Gastrocnemius medialis (tissue), 4 donors: ENCODE measurements around the gene LMO2. TPM values are rescaled to one million over a fixed set of nuclear protein-coding genes. Genes with fewer than 3 reads are reported as not detected.

Experiments
- ATAC-seq, 2 donors: fragments of 150-250 bp; one replicate each; pipeline ENCODE4 v1.9.1; 2016
- DNase-seq, 2 donors: peaks; one replicate each; pipeline ENCODE4 v3.0.0-alpha.2; 2019
- H3K27ac ChIP-seq, 4 donors: fragments of 200-600 bp; sonication (generic); 1 replicate in 1 of 4; 2 replicates in 3 of 4; pipeline ENCODE4 v1.5.1; 2016 to 2018; ENCODE audit warnings: mild to moderate bottlenecking in 2 of 4, moderate library complexity in 1 of 4
- H3K27me3 ChIP-seq, 3 donors: fragments of 200-600 bp; sonication (generic) in 2 of 3; 1 replicate in 1 of 3; 2 replicates in 2 of 3; pipeline versions ENCODE4 v1.5.1 to v1.6.0; 2016 to 2019; ENCODE audit warnings: mild to moderate bottlenecking in 1 of 3, moderate library complexity in 1 of 3
- H3K36me3 ChIP-seq, 2 donors: fragments of 200-600 bp; sonication (generic) in 1 of 2; one replicate each; pipeline ENCODE4 v1.5.1; 2017 to 2018
- H3K4me1 ChIP-seq, 2 donors: fragments of 200-600 bp; sonication (generic) in 1 of 2; one replicate each; pipeline ENCODE4 v1.5.1; 2016 to 2017; ENCODE audit warnings: mild to moderate bottlenecking in 2 of 2
- H3K4me3 ChIP-seq, 4 donors: fragments of 200-600 bp; sonication (generic) in 3 of 4; 1 replicate in 1 of 4; 2 replicates in 3 of 4; pipeline ENCODE4 v1.5.1; 2016 to 2019; ENCODE audit warnings: mild to moderate bottlenecking in 2 of 4
- H3K9me3 ChIP-seq, 3 donors: fragments of 200-600 bp; sonication (generic) in 2 of 3; 1 replicate in 1 of 3; 2 replicates in 2 of 3; pipeline ENCODE4 v1.5.1; 2016 to 2019
- CTCF ChIP-seq, 5 experiments: fragments of 450-650 bp in 3 of 5; fragments of 200-600 bp in 2 of 5; sonication (generic) in 2 of 5; IDR thresholded peaks in 4 of 5; conservative IDR thresholded peaks in 1 of 5; 1 replicate in 4 of 5; 2 replicates in 1 of 5; pipeline ENCODE4 v1.5.1; 2016 to 2019; ENCODE audit warnings: antibody characterized with exemption in 5 of 5, mild to moderate bottlenecking in 3 of 5, moderate library complexity in 3 of 5
- POLR2A ChIP-seq, 2 donors: fragments of 450-650 bp; IDR thresholded peaks; one replicate each; pipeline ENCODE4 v1.6.1; 2017; ENCODE audit warnings: antibody characterized with exemption in 2 of 2, mild to moderate bottlenecking in 2 of 2, moderate library complexity in 2 of 2
- in situ Hi-C, 4 donors: fragments of 200-750 bp; cut with MboI; loops; one replicate each; pipeline versions ENCODE4 v1.15.0 to v1.8.0; 2017; ENCODE audit warnings: low sequenced_read_pairs in 4 of 4
- intact Hi-C: fragments of 100-400 bp; cut with DNase I; formaldehyde crosslinking; loops from one replicate; pipeline ENCODE4 v1.15.1; 2023; ENCODE audit warnings: low total_unique reads
- total RNA-seq, 4 donors: library from RNA; depleted of rRNA; stranded (reverse); fragments of >200 nt; gene quantifications; one replicate each; pipeline versions ENCODE4 v1.1.0 to v1.2.3, GENCODE V29; 2016

Gene LMO2
- total RNA-seq, 4 donors from 2014 or later, result 5.3 to 41.9 (median 19.2) TPM

GRCh38 chr11:33864479-33864878 is 27.4 kb downstream of the LMO2 start:
- no peaks in the 10 kb centered on the region for H3K27me3 ChIP-seq
- DNase-seq (no peak), ATAC-seq (no peak)
- no peak overlapping the region for H3K4me3 ChIP-seq
- in situ Hi-C loops, result loop anchor here in 3 of 4 donors (5.0 to 10.0 kb wide), 2 partner anchors 50 to 103 kb away; no protein-coding TSS in a partner anchor
- H3K36me3 ChIP-seq, result peaks cover 0 to 6% of the 10 kb centered on the region in 2 donors
- intact Hi-C loops, result no loop called here
- peaks cover 6% of the 10 kb centered on the region in 2 donors for H3K4me1 ChIP-seq
- H3K9me3 ChIP-seq, result no peaks in the 10 kb centered on the region
- H3K27ac ChIP-seq, result no peak overlapping the region
- TF ChIP-seq CTCF (IDR thresholded peaks at IDR 0.05 in 4 of 5, conservative IDR thresholded peaks at IDR 0.05 in 1 of 5) (no peak), POLR2A (IDR thresholded peaks at IDR 0.05) (no peak)

DNA sequence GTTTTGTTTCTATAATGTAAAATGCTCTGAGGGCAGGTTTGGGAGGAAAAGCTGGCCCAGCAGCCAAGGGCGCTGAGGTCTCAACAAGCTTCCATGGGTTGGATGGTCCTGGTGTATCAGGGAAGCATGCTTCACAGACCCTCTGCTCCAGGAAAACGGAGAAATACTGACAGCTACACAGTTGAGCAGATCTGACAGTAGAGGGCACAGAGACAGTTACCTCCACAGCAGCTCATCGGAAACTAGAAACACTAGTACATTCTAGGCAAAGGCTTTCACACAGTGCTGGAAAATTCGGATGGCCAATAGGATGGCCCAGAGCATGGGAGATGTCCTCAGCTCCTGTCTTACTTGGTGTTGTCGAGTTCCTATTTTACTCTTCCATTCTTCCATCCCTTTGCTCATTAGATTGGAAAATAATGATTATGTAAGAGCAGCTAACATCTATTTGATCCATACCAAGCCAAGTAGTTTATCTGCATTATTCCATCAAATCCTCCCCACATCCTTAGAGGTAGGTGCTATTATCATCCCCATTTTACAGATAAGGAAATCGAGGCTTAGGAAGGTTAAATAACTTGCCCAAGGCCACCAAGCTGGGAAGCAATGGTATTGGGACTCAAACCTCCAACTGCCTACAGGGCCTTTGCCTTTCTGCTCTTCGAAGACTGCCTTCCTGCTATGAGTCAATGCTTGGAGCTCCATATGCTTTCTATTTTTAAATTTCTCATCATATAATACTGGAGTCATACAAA is 28.3 kb downstream of the LMO2 start:
- intact Hi-C loops (no loop called here), in situ Hi-C loops (loop anchor here in 3 of 4 donors (5.0 to 10.0 kb wide), 2 partner anchors 51 to 104 kb away; no protein-coding TSS in a partner anchor)
- ATAC-seq (no peak), DNase-seq (no peak)
- H3K27me3 ChIP-seq, result no peaks in the 10 kb centered on the region
- H3K4me1 ChIP-seq, result peaks cover 2 to 4% of the 10 kb centered on the region in 2 donors
- TF ChIP-seq POLR2A (IDR thresholded peaks at IDR 0.05) (no peak), CTCF (IDR thresholded peaks at IDR 0.05 in 4 of 5, conservative IDR thresholded peaks at IDR 0.05 in 1 of 5) (no peak)
- H3K9me3 ChIP-seq, result no peaks in the 10 kb centered on the region
- no peak overlapping the region for H3K27ac ChIP-seq
- peaks cover 0 to 6% of the 10 kb centered on the region in 2 donors for H3K36me3 ChIP-seq
- H3K4me3 ChIP-seq, result no peak overlapping the region

DNA sequence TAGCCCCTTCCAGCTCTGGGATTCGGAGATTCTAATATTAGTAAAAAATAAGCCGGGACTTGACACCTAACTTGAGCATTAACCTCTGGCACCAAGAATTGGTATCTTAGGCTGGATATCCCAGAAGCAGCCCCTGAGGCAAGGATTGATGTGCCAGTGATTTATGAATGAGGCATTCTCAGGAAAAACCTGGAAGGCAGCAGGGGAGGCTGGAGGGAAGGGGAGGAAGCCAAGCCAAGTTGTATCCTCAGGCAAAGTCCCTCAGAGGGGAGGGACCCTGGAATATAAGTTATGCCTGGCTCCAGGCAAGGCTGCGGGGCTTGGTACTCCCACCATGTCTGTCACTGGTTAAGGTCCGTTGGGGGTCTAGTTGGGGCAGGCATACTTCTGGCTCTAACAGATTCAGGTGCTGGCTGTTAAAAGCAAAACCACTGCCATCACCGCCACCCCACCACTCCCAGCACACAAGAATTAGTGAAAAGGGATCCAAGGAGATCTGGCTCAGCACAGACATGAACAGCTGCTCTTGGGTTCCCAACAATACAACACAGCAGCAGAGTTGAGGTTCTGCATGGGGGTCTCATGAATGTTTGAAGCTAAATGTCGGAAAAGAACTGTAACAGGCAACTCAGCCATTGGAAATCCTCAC is 29.8 kb downstream of the LMO2 start:
- DNase-seq, result no peak
- ATAC-seq, result no peak
- no peak overlapping the region for H3K4me3 ChIP-seq
- in situ Hi-C loops (loop anchor here in 3 of 4 donors (5.0 to 10.0 kb wide), 2 partner anchors 53 to 105 kb away; no protein-coding TSS in a partner anchor), intact Hi-C loops (no loop called here)
- H3K9me3 ChIP-seq, result no peaks in the 10 kb centered on the region
- TF ChIP-seq CTCF (IDR thresholded peaks at IDR 0.05 in 4 of 5, conservative IDR thresholded peaks at IDR 0.05 in 1 of 5) (no peak), POLR2A (IDR thresholded peaks at IDR 0.05) (no peak)
- H3K36me3 ChIP-seq, result peaks cover 0 to 6% of the 10 kb centered on the region in 2 donors
- no peak overlapping the region for H3K27ac ChIP-seq
- H3K27me3 ChIP-seq, result no peaks in the 10 kb centered on the region
- no peaks in the 10 kb centered on the region for H3K4me1 ChIP-seq

DNA sequence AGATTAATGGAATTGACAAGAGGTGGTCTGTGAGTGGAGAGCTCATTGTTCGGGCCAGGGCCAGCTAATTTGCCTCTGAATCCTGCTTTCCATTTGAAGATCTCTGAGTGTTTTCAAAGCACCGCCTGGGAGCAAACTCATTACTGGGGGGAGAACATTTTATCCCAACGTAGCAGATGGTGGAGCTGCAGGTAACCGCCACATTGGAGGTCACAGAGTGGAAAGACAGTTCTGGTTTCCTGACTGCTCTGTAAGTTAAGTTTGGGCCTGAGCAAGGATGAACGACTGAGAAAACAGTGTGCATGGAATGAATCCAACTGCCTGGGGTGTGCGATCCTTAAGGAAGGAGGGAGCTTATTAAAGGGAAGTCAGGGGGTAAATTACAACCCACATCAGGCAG is 30.5 kb downstream of the LMO2 start:
- no peak for TF ChIP-seq CTCF (IDR thresholded peaks at IDR 0.05 in 4 of 5, conservative IDR thresholded peaks at IDR 0.05 in 1 of 5)
- no peak for TF ChIP-seq POLR2A (IDR thresholded peaks at IDR 0.05)
- H3K9me3 ChIP-seq, result no peaks in the 10 kb centered on the region
- ATAC-seq (no peak), DNase-seq (no peak)
- H3K27ac ChIP-seq, result no peak overlapping the region
- in situ Hi-C loops, result loop anchor here in 3 of 4 donors (5.0 to 10.0 kb wide), 2 partner anchors 53 to 106 kb away; no protein-coding TSS in a partner anchor
- intact Hi-C loops, result no loop called here
- peaks cover 0 to 6% of the 10 kb centered on the region in 2 donors for H3K36me3 ChIP-seq
- no peaks in the 10 kb centered on the region for H3K27me3 ChIP-seq
- no peak overlapping the region for H3K4me3 ChIP-seq
- no peaks in the 10 kb centered on the region for H3K4me1 ChIP-seq
